NCI-H82 (cell line): ENCODE results near the gene CNTN1.

Experiments
- DNase-seq: peaks from one replicate; lab custom pipeline; 2025; lab: John Stamatoyannopoulos, UW

CNTN1 gene

GRCh38 chr12:40691913-40692764 lies at the start of gene CNTN1:
TSS of gene CNTN1 (plus strand) at chr12:40692439.
- DNase-seq = peak; percentile 98

DNA sequence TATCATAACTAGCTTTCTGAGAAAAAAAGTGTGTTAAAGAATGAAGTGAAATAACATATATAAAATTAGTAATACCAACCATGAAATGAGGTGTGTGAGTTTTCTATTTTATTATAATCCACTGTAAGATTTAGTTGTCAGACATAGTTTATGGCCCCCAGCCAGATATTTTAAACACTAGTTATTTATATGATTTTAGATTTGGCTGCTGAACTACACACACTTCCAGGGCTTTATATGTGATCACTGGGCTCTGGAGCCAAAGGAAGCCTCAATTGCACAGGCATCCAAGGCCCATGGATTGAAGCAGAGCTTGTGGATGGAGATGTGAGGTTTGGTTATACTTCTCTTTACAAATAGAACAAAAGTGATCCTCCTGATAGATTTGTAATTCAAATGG lies 48.7 kb upstream of the CNTN1 start:
- no peak for DNase-seq

DNA sequence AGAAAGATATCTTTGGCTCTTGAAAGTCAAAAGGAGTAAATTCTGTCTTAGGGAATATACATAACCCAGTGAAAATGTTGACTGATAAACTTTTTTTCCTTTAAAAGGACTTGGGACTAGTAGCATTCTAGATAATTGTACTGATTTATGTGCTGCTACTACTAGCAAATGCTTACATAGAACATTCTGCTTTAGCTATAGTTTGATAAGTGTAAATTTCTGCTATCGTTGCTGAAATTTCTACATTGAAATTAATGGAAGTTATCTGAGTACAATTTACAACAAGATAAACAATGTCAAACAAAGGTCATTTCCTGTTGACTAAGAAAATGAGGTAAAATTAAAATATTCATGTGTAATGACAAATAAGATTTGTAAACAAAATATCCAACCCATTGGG lies 48.3 kb upstream of the CNTN1 start:
- no peak for DNase-seq

- no peak for DNase-seq
These were observed 47.5 kb upstream of the CNTN1 start for GRCh38 chr12:40644708-40645107.

GRCh38 chr12:40645361-40645760 lies 46.9 kb upstream of the CNTN1 start:
- DNase-seq = no peak

DNA sequence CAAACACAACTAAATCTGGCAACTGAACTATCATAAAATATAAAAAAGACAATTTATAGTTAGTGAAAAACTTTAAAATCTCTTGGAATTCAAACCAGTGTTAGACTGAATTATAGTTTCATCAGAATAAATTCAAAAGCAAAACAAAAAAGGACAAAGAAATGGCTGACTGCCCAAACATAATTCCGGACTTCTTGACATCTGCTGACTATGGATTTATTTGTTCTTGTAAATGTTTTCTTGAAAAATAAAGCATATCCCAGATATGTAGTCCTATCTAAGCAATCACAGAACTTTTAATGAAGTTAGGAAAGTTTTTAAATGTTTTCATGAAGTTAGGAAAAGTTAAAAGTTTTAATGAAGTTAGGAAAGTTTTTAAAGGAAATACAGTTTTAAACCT lies 45.8 kb upstream of the CNTN1 start:
- no peak for DNase-seq

- DNase-seq = peak; percentile 94
These were observed 45.3 kb upstream of the CNTN1 start for GRCh38 chr12:40646911-40647310.

DNA sequence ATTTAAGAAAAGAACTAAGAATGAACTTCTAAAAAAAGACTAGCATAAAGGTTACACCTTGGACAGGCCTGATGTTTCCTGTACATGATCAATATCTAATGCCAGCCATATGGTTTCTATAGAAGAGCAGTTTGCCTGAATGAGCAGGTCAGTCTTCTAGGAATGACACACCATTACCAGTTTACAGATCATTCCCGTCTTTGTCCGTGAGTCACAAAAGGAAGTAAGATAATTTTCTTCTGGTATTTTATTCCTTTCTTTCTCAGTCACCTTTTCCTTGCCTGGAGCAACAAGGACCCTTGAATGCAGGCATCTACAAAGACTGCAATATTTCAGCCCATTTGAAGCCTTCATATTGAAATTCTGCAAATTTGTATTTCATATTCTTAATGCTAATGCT lies 44.6 kb upstream of the CNTN1 start:
- DNase-seq = peak; percentile 60

DNA sequence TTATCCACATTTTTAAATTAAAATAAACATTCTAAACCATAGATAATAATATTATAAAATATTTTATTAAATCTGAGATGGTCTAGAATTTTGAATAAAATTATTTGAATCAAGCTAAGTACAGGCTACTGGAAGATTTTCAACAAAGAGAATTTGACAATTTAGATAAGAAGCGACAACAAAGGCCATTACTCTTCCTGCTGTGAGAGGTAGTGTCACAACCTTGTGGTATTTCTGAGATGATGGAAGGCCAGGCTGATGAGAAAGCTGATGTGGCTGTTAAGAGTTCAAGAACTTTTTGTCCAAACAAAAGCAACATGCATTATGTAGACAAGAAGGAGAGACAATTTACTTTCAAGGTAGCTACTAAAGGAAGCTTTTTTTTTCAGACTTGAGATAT lies 43.7 kb upstream of the CNTN1 start:
- DNase-seq = no peak

GRCh38 chr12:40650038-40650704 lies 42.1 kb upstream of the CNTN1 start:
- DNase-seq = peak; percentile 7

DNA sequence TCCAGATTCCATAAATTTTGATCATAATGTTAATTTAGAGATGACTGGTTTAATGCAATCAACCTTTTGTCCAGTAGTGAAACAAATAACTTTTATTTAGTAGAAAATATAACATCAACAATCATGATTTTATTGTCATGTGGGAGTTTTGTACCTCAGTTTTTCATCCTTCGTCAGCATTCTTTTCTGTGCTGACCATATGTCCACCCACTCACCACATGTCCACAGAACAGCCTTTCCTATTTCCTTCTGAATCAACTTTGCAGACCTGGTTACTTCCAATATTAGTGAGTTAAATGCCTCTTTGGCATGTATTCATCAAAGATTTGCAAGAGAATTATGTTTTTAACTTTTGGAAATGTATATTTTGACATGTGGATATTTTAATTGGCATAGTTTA lies 36.8 kb upstream of the CNTN1 start:
- DNase-seq = no peak

DNA sequence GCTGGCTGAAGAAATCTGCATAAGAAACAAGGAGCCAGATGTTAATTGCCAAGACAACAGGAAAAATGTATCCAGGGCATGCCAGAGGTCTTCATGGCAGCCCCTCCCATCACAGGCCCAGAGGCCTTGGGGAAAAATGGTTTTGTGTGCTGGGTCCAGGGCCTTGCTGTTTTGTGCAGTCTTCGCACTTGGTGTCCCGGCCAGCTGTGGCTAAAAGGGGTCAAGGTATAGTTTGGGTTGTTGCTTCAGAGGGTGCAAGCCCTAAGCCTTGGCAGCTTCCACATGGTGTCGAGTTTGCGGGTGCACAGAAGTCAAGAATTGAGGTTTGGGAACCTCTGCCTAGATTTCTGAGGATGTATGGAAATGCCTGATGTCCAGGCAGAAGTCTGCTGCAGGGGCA lies 29.9 kb upstream of the CNTN1 start:
- DNase-seq = no peak

GRCh38 chr12:40663781-40664180 lies 28.5 kb upstream of the CNTN1 start:
- DNase-seq = no peak

- peak; percentile 43 for DNase-seq
These were observed 24.1 kb upstream of the CNTN1 start for GRCh38 chr12:40668099-40668529.

- DNase-seq = no peak
These were observed 19.4 kb upstream of the CNTN1 start for GRCh38 chr12:40672741-40673271.

DNA sequence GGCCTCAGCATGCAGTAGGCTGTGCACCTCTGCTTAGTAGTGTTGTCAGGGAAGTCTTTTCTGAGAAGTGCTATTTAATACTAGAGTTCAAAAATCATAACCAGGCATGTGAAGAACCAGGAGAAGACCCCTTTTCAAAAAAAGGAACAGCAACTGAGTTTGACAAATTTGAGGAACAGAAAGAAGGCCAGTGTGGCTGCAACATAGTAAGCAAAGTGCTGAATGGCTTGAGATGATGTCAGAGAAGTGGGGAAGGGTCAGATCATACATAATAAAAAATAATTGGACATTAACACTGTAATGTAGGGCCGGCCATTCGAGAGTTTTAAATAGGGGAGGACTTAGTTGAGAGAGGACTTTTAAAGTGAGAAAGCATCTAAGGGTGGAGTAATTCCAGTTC lies 11.1 kb upstream of the CNTN1 start:
- DNase-seq = no peak

GRCh38 chr12:40684986-40685385 lies 7.3 kb upstream of the CNTN1 start:
- DNase-seq = peak; percentile 98

- peak; percentile 46 for DNase-seq
These were observed 4.0 kb upstream of the CNTN1 start for GRCh38 chr12:40688085-40688725.

DNA sequence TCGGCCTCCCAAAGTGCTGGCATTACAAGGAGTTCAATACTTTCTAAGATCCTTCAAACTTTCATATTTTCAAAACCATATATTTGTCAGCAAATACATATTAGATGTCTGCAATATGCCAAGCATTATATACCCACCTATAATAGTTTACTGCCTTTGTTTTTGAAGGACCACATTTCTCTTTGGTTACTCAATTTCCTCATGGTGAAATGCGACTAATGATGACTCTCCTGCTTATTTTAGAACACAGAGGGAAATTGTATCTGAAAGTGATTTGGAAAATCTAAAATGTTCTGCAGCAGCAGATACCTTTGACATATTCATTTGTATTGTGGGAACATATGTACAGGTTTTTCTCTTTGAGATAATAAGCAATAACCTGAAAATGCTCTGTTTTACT lies 2.7 kb upstream of the CNTN1 start:
- no peak for DNase-seq

- peak; percentile 65 for DNase-seq
These were observed 547 bp downstream of the CNTN1 start for GRCh38 chr12:40692765-40693206.

DNA sequence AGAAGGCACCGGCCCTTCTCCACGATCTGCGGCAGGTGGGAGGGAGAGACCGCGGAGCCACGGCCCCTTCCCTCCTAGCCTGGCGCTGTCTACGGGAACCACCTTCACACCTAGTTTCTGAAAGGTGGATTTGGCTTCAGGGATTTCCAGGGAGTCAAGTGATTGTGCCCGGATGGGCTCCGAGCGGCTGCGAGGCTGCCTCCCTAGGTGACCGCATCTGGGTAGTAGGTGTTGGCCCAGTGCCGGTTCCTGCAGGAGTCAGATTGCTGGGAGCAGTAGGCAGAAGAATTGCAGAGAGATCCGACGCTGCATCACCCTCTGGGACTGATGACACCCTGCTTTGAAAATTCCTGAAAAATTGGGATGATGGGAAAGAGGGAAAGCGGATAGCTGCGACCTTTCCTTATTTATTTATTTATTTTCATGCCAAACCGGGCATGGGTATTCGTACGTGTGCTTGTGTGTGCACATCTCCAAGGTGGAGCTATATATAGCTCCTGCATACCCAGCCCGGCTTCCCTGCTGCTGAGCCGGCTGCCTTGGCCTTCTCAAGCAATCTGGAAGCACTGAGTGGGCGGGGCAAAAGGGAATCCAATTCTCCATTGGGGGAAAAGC lies 1.1 kb downstream of the CNTN1 start:
- DNase-seq = peak; percentile 93

DNA sequence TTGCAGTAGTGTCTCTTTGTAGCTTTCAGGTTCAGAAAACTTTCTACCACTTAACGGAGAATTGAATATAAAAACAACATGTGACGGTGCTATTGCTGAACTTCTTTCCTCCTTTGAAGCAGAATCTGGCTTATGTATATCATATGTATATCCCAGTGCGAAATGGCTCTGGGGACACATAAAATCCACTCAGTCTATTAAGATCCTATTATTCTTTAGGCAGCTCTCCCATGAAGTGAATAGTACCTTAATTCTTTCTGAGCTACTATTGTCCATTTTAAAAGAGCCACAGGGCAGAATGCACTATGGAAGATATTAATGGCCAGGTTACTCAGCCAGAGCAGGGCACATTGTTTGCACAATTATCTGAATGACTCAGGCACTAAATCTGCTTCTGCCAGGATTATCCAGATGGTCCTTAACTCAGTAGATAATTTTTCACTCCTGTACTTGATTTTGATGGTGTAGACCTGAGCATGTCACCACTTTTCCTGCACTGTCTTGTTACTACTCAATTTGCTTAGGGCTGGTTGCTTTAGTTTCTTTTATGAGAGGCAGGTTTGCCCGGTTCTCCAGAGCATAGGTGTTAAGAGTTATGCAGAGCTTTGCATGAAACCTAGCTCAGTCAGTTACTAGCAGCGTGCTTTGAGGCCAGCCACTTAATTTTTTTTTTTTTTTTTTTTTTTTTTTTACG lies 5.5 kb downstream of the CNTN1 start:
- DNase-seq = peak; percentile 96
